ENCODE data around the gene SLC38A8.

GRCh38 chr16:83964684-83965443, 77.7 kb downstream of the SLC38A8 start:
- TF ChIP-seq, protein P1, sequence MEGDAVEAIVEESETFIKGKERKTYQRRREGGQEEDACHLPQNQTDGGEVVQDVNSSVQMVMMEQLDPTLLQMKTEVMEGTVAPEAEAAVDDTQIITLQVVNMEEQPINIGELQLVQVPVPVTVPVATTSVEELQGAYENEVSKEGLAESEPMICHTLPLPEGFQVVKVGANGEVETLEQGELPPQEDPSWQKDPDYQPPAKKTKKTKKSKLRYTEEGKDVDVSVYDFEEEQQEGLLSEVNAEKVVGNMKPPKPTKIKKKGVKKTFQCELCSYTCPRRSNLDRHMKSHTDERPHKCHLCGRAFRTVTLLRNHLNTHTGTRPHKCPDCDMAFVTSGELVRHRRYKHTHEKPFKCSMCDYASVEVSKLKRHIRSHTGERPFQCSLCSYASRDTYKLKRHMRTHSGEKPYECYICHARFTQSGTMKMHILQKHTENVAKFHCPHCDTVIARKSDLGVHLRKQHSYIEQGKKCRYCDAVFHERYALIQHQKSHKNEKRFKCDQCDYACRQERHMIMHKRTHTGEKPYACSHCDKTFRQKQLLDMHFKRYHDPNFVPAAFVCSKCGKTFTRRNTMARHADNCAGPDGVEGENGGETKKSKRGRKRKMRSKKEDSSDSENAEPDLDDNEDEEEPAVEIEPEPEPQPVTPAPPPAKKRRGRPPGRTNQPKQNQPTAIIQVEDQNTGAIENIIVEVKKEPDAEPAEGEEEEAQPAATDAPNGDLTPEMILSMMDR (IDR thresholded peaks at IDR 0.05; ENCODE audit: low read depth, low read length, poor library complexity, severe bottlenecking), result no peak
- no peak for TF ChIP-seq EZH2phosphoT487 (IDR thresholded peaks at IDR 0.05; ENCODE audit: borderline replicate concordance, low read length)

All from DOHH2 (cell line).